Mammary epithelial cell (primary cell): Measurements from ENCODE around the gene NBEA.

Experiments used
- CTCF ChIP-seq, 2 donors: IDR thresholded peaks in 1 of 2; conservative IDR thresholded peaks in 1 of 2; 2 replicates each; pipeline ENCODE4 v1.5.1; 2011 to 2012; ENCODE audit warnings: inconsistent platforms in 2 of 2, low read length in 2 of 2, mild to moderate bottlenecking in 2 of 2, control low read depth in 1 of 2, low read depth in 1 of 2; ENCODE audit not compliant: insufficient read depth in 1 of 2; ENCODE audit errors: extremely low read depth in 1 of 2
- EZH2 ChIP-seq: IDR thresholded peaks from 2 replicates; pipeline ENCODE4 v1.6.1; 2012; ENCODE audit warnings: low read length, inconsistent platforms, borderline replicate concordance

DNA sequence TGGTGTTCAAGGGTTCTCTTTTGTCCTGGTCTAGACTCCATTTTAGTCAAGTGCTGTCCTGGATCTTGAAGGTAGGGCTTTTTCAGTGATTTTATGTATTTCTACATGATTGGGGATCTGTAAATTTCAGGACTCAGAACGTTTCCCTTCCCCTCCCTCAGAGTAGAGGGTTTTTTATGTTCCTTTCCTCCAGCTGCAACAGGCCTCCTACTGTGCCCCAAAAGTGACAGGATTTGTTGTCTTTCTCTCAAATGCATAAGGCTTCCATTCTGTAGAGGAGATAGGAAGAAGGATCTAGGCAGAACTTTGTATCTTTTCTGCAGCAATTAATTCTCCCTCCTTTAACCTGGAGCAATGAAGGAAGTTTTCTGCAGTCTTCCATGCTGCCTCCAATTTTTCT is 283.1 kb downstream of the NBEA start:
- TF ChIP-seq EZH2 (no peak), CTCF (conservative IDR thresholded peaks at IDR 0.05 in 1 of 2, IDR thresholded peaks at IDR 0.05 in 1 of 2; ENCODE audit: extremely low read depth in 1 of 2, insufficient read depth in 1 of 2, low read depth in 1 of 2, low read length in 2 of 2) (no peak)
